GM12878 (cell line): Measurements from ENCODE around the gene KCNMB2. TPM values are rescaled to one million over a fixed set of nuclear protein-coding genes. Genes with fewer than 3 reads are reported as not detected.

Experiments
- ATAC-seq: fragments of 200-7000 bp; cut with Tn5 transposase; 3 replicates; pipeline ENCODE4 v1.9.1; 2020; ENCODE audit warnings: mild to moderate bottlenecking, moderate library complexity
- BruUV-seq: library from RNA; stranded (reverse); fragments of 400-500 nt; replicated peaks from 2 replicates; lab custom pipeline; 2021; lab: Mats Ljungman, UMichigan
- CTCF ChIA-PET: fragments of 300-600 bp; sonication (Branson Sonifier 250); formaldehyde crosslinking; extraction: SDS; loops from one replicate; lab custom pipeline; 2021; ENCODE audit warnings: inconsistent platforms; lab: Yijun Ruan, JAX
- POLR2A ChIA-PET: fragments of 350-600 bp; formaldehyde crosslinking; extraction: SDS; loops from one replicate; lab custom pipeline; 2021; ENCODE audit warnings: inconsistent platforms; lab: Charles Lee
- RAD21 ChIA-PET: fragments of 300-600 bp; sonication (Branson Sonifier 250); formaldehyde crosslinking; loops from one replicate; lab custom pipeline; 2023; ENCODE audit warnings: antibody characterized with exemption; ENCODE audit not compliant: unreplicated experiment; lab: Charles Lee
- SMC1A ChIA-PET: fragments of 300-600 bp; sonication (Branson Sonifier 250); formaldehyde crosslinking; loops from one replicate; lab custom pipeline; 2023; ENCODE audit not compliant: unreplicated experiment, uncharacterized antibody; lab: Charles Lee
- DNase-seq: peaks from one replicate; pipeline ENCODE4 v3.0.0-alpha.2; 2011; ENCODE audit warnings: low read depth, low spot score
- FAIRE-seq: peaks from 3 replicates; lab custom pipeline; 2011; peaks lifted over from hg19 to GRCh38; lab: Jason Lieb, UNC
- H2AFZ ChIP-seq: 2 replicates; pipeline ENCODE4 v1.6.0; 2011; ENCODE audit warnings: low read depth, low read length, control low read depth; ENCODE audit not compliant: control insufficient read depth
- H3K27ac ChIP-seq: 2 replicates; pipeline ENCODE4 v1.5.1; 2011; ENCODE audit warnings: control low read depth; ENCODE audit not compliant: control insufficient read depth, insufficient read depth
- H3K27me3 ChIP-seq, 2 experiments: replicated peaks in 1 of 2; 2 replicates each; pipeline versions ENCODE4 v1.6.0 to v1.6.1; 2011; ENCODE audit warnings: low read length in 1 of 2; ENCODE audit not compliant: control insufficient read depth in 2 of 2, insufficient read depth in 2 of 2
- H3K36me3 ChIP-seq, 2 experiments: 2 replicates each; pipeline ENCODE4 v1.5.1; 2011; ENCODE audit warnings: low read length in 1 of 2; ENCODE audit not compliant: control insufficient read depth in 2 of 2, insufficient read depth in 2 of 2
- H3K4me1 ChIP-seq: 2 replicates; pipeline ENCODE4 v1.6.1; 2011; ENCODE audit warnings: mild to moderate bottlenecking, low read length, moderate library complexity, mixed read lengths; ENCODE audit not compliant: control insufficient read depth, insufficient read depth
- H3K4me2 ChIP-seq: 2 replicates; pipeline ENCODE4 v1.6.0; 2011; ENCODE audit warnings: control low read depth; ENCODE audit not compliant: control insufficient read depth, insufficient read depth
- H3K4me3 ChIP-seq: fragments of 200-600 bp; sonication (generic); 2 replicates; pipeline ENCODE4 v1.5.1; 2016
- H3K79me2 ChIP-seq: 2 replicates; pipeline ENCODE4 v1.6.0; 2011; ENCODE audit warnings: low read length; ENCODE audit not compliant: control insufficient read depth, insufficient read depth
- H3K9ac ChIP-seq: 2 replicates; pipeline ENCODE4 v1.8.0; 2011; ENCODE audit warnings: low read length, control low read depth, mixed read lengths; ENCODE audit not compliant: control insufficient read depth, insufficient read depth
- H3K9me3 ChIP-seq: replicated peaks from 3 replicates; pipeline ENCODE4 v1.5.1; 2011; ENCODE audit warnings: mild to moderate bottlenecking, low read length; ENCODE audit not compliant: control insufficient read depth, insufficient read depth
- H4K20me1 ChIP-seq: 2 replicates; pipeline ENCODE4 v1.6.0; 2011; ENCODE audit not compliant: control insufficient read depth, insufficient read depth
- ASH2L ChIP-seq: fragments of 300-600, 200-600 bp; sonication (generic); IDR thresholded peaks from 2 replicates; pipeline ENCODE4 v1.6.1; 2017; ENCODE audit warnings: low read depth, mild to moderate bottlenecking, borderline replicate concordance
- BCL11A ChIP-seq: IDR thresholded peaks from 2 replicates; pipeline ENCODE4 v1.6.1; 2011; ENCODE audit warnings: low read depth, low read length
- CBX5 ChIP-seq: sonication (generic); IDR thresholded peaks from 2 replicates; pipeline ENCODE4 v1.6.1; 2016; ENCODE audit warnings: low read depth, moderate library complexity, mild to moderate bottlenecking, inconsistent platforms
- CEBPB ChIP-seq, 2 experiments: fragments of 150-350 bp in 1 of 2; IDR thresholded peaks; 2 replicates each; pipeline ENCODE4 v1.6.1; 2012 to 2014; ENCODE audit warnings: low read depth in 2 of 2, low read length in 2 of 2, borderline replicate concordance in 1 of 2, inconsistent platforms in 1 of 2
- CHD4 ChIP-seq: fragments of 200-600 bp; sonication (generic); IDR thresholded peaks from 2 replicates; pipeline ENCODE4 v1.6.1; 2016; ENCODE audit warnings: mild to moderate bottlenecking
- CREM ChIP-seq: IDR thresholded peaks from 2 replicates; pipeline ENCODE4 v1.6.1; 2014; ENCODE audit warnings: antibody characterized with exemption, low read depth
- IKZF2 ChIP-seq, 2 experiments: fragments of 450-650 bp; IDR thresholded peaks; 2 replicates each; pipeline ENCODE4 v1.6.1; 2017; ENCODE audit warnings: mild to moderate bottlenecking in 2 of 2, moderate library complexity in 2 of 2
- NR2F1 ChIP-seq: fragments of 450-650 bp; conservative IDR thresholded peaks from 2 replicates; pipeline ENCODE4 v1.6.1; 2017; ENCODE audit warnings: mild to moderate bottlenecking
- PML ChIP-seq: IDR thresholded peaks from 2 replicates; pipeline ENCODE4 v1.6.1; 2012; ENCODE audit warnings: low read length, inconsistent platforms
- RB1 ChIP-seq: fragments of 450-650 bp; formaldehyde crosslinking; IDR thresholded peaks from 2 replicates; pipeline ENCODE4 v1.6.1; 2017; ENCODE audit warnings: mild to moderate bottlenecking, borderline replicate concordance
- REST ChIP-seq: IDR thresholded peaks from 2 replicates; pipeline ENCODE4 v1.6.1; 2012; ENCODE audit warnings: mild to moderate bottlenecking, low read depth, low read length
- RUNX3 ChIP-seq: IDR thresholded peaks from 2 replicates; pipeline ENCODE4 v1.6.1; 2012; ENCODE audit warnings: low read length, inconsistent platforms
- SP1 ChIP-seq: IDR thresholded peaks from one replicate; pipeline ENCODE4 v1.6.1; 2011; ENCODE audit warnings: low read depth, low read length
- TCF3 ChIP-seq: IDR thresholded peaks from 2 replicates; pipeline ENCODE4 v1.6.1; 2012; ENCODE audit warnings: low read depth, mild to moderate bottlenecking, low read length, borderline replicate concordance; ENCODE audit not compliant: insufficient read depth
- ZBTB11 ChIP-seq: fragments of 450-650 bp; formaldehyde crosslinking; IDR thresholded peaks from 2 replicates; pipeline ENCODE4 v1.5.0; 2022; ENCODE audit warnings: mild to moderate bottlenecking, missing genetic modification characterization
- ZBTB33 ChIP-seq: fragments of 450-650 bp; IDR thresholded peaks from 2 replicates; pipeline ENCODE4 v1.6.1; 2017; ENCODE audit warnings: mild to moderate bottlenecking
- ZNF384 ChIP-seq: IDR thresholded peaks from 2 replicates; pipeline ENCODE4 v1.6.1; 2012; ENCODE audit warnings: low read depth, mild to moderate bottlenecking, low read length, improper control_type of control experiment, borderline replicate concordance
- WGBS: methylation state at CpG from one replicate; pipeline ENCODE4 v1.1.6; 2016; ENCODE audit warnings: low lambda C conversion rate; ENCODE audit not compliant: insufficient replicate concordance, insufficient coverage; ENCODE audit errors: missing lambda C conversion rate; 5-methylcytosine and 5-hydroxymethylcytosine counted together
- in situ Hi-C: fragments of 300-500 bp; cut with MboI; formaldehyde crosslinking; loops from 9 replicates; pipeline ENCODE4 v1.14.3; 2018; ENCODE audit warnings: mixed read lengths
- intact Hi-C: fragments of 100-400 bp; cut with micrococcal nuclease; formaldehyde crosslinking; loops from one replicate; pipeline ENCODE4 v1.14.2; 2022; ENCODE audit not compliant: unreplicated experiment
- polyA plus RNA-seq, 11 experiments: library from polyadenylated mRNA; depleted of rRNA in 4 of 11; unstranded in 6 of 11; stranded (reverse) in 5 of 11; fragments of >200 nt; fragmentation: Nextera tagmentation in 4 of 11; fragmentation: Illumina TruSeq in 1 of 11; extraction: Ambion mirVana in 4 of 11; extraction: Trizol in 1 of 11; gene quantifications; 1 replicate in 1 of 11; 2 replicates in 10 of 11; pipeline versions ENCODE4 v1.2.1 to v1.2.3, GENCODE V29; 2011 to 2016; ENCODE audit warnings: inconsistent platforms in 2 of 11, missing spikeins in 2 of 11, low read depth in 1 of 11
- total RNA-seq, 4 experiments: library from RNA; depleted of rRNA in 3 of 4; stranded (reverse); fragments of >200 nt in 3 of 4; fragmentation: Illumina TruSeq in 1 of 4; extraction: Trizol in 1 of 4; gene quantifications; 2 replicates each; pipeline versions ENCODE4 v1.2.1 to v1.2.3, GENCODE V29; 2013 to 2021

The KCNMB2 gene
- total and polyA plus RNA-seq, 10 of the 15 experiments (the other 5 are each of a cell fraction or from before 2014, with no cell fraction given) = 0.22 to 18.8 (median 11.0) TPM

GRCh38 chr3:178851564-178851963 is 315.3 kb downstream of the KCNMB2 start (continued):
- TF ChIP-seq CBX5 (no peak), BCL11A (no peak), TCF3 (no peak), CHD4 (no peak), REST (no peak), IKZF2 (IDR thresholded peaks at IDR 0.05) (no peak), RUNX3 (no peak), RB1 (no peak)

- H3K36me3 ChIP-seq = no peaks in the 10 kb centered on the region
- no peak overlapping the region for H2AFZ ChIP-seq
- no peak overlapping the region for H3K9ac ChIP-seq
- WGBS = 89% methylated on average over 2 of the region's 2 CpGs
- no peak overlapping the region for H3K4me3 ChIP-seq
- ATAC-seq (no peak), DNase-seq (no peak), FAIRE-seq (no peak)
- no TSS peak for BruUV-seq
- no peaks in the 10 kb centered on the region for H4K20me1 ChIP-seq
- no peaks in the 10 kb centered on the region for H3K27me3 ChIP-seq
- ChIA-PET SMC1A (no interaction called here), CTCF (no interaction called here), POLR2A (no interaction called here), RAD21 (no interaction called here)
- H3K79me2 ChIP-seq = no peaks in the 10 kb centered on the region
- no peak overlapping the region for H3K27ac ChIP-seq
- in situ Hi-C loops (no loop called here), intact Hi-C loops (no loop called here)
- no peaks in the 10 kb centered on the region for H3K9me3 ChIP-seq
- H3K4me1 ChIP-seq = no peaks in the 10 kb centered on the region
- no peak overlapping the region for H3K4me2 ChIP-seq
- no peak for TF ChIP-seq ASH2L
- no peak for TF ChIP-seq CEBPB (IDR thresholded peaks at IDR 0.05; ENCODE audit: borderline replicate concordance in 1 of 2, low read depth in 2 of 2, low read length in 2 of 2)
- no peak for TF ChIP-seq CREM
- no peak for TF ChIP-seq ZBTB33
- no peak for TF ChIP-seq PML
- no peak for TF ChIP-seq SP1
- TF ChIP-seq ZBTB11 = no peak
- TF ChIP-seq NR2F1 = no peak
- no peak for TF ChIP-seq CHD4
- no peak for TF ChIP-seq ZNF384
Observed at GRCh38 chr3:178856804-178857203, 320.6 kb downstream of the KCNMB2 start.
